H9 (cell line): ENCODE results near the gene RALBP1. TPM values are rescaled to one million over a fixed set of nuclear protein-coding genes. Genes with fewer than 3 reads are reported as not detected.

ENCODE experiments used
- DNase-seq: peaks from one replicate; pipeline ENCODE4 v3.0.0-alpha.2; 2017
- H2AFZ ChIP-seq: one replicate; pipeline ENCODE4 v1.6.1; 2013; ENCODE audit warnings: mild to moderate bottlenecking, low read length, control low read depth, moderate library complexity
- H2AK5ac ChIP-seq: 2 replicates; pipeline ENCODE4 v1.6.1; 2013; ENCODE audit warnings: low read length, control low read depth, mixed read lengths; ENCODE audit not compliant: insufficient read length
- H2BK120ac ChIP-seq: one replicate; pipeline ENCODE4 v1.6.1; 2013; ENCODE audit warnings: low read depth, mild to moderate bottlenecking, low read length, control low read depth, inconsistent platforms; ENCODE audit not compliant: poor library complexity, severe bottlenecking
- H2BK12ac ChIP-seq: 2 replicates; pipeline ENCODE4 v1.6.1; 2013; ENCODE audit warnings: low read length, control low read depth, mixed read lengths, low read depth; ENCODE audit not compliant: insufficient read length
- H2BK15ac ChIP-seq: 2 replicates; pipeline ENCODE4 v1.6.1; 2013; ENCODE audit warnings: low read depth, low read length, control low read depth
- H2BK20ac ChIP-seq: one replicate; pipeline ENCODE4 v1.6.1; 2013; ENCODE audit warnings: low read depth, mild to moderate bottlenecking, low read length, control low read depth, inconsistent platforms; ENCODE audit not compliant: poor library complexity, severe bottlenecking
- H2BK5ac ChIP-seq: 2 replicates; pipeline ENCODE4 v1.6.1; 2013; ENCODE audit warnings: low read length, control low read depth, mixed read lengths; ENCODE audit not compliant: insufficient read length
- H3K14ac ChIP-seq: 2 replicates; pipeline ENCODE4 v1.6.1; 2013; ENCODE audit warnings: low read length, control low read depth; ENCODE audit not compliant: insufficient read depth
- H3K18ac ChIP-seq: 2 replicates; pipeline ENCODE4 v1.6.1; 2013; ENCODE audit warnings: low read depth, mild to moderate bottlenecking, mixed read lengths, low read length, control low read depth; ENCODE audit not compliant: insufficient read length
- H3K23ac ChIP-seq: 2 replicates; pipeline ENCODE4 v1.6.1; 2013; ENCODE audit warnings: low read length, control low read depth, mixed read lengths, low read depth; ENCODE audit not compliant: insufficient read length
- H3K23me2 ChIP-seq: 2 replicates; pipeline ENCODE4 v1.6.1; 2013; ENCODE audit warnings: low read depth, mild to moderate bottlenecking, mixed read lengths, low read length, control low read depth; ENCODE audit not compliant: insufficient read length, poor library complexity, severe bottlenecking
- H3K27ac ChIP-seq: 2 replicates; pipeline ENCODE4 v1.5.1; 2013; ENCODE audit warnings: low read length, control low read depth, mixed read lengths, low read depth; ENCODE audit not compliant: insufficient read length
- H3K27me3 ChIP-seq: 2 replicates; pipeline ENCODE4 v1.6.1; 2013; ENCODE audit warnings: low read length, control low read depth, inconsistent platforms; ENCODE audit not compliant: insufficient read depth
- H3K4ac ChIP-seq: 2 replicates; pipeline ENCODE4 v1.6.1; 2013; ENCODE audit warnings: low read depth, mild to moderate bottlenecking, control low read depth, inconsistent platforms, low read length, moderate library complexity
- H3K4me1 ChIP-seq: 2 replicates; pipeline ENCODE4 v1.6.1; 2013; ENCODE audit warnings: low read length, control low read depth, inconsistent platforms; ENCODE audit not compliant: insufficient read depth
- H3K4me2 ChIP-seq: 2 replicates; pipeline ENCODE4 v1.6.1; 2013; ENCODE audit warnings: low read length, control low read depth, mixed read lengths; ENCODE audit not compliant: insufficient read length, insufficient read depth
- H3K56ac ChIP-seq: 2 replicates; pipeline ENCODE4 v1.6.1; 2013; ENCODE audit warnings: low read depth, mild to moderate bottlenecking, mixed read lengths, low read length, control low read depth; ENCODE audit not compliant: insufficient read length
- H3K79me1 ChIP-seq: 2 replicates; pipeline ENCODE4 v1.6.1; 2013; ENCODE audit warnings: low read depth, mild to moderate bottlenecking, moderate library complexity, low read length, control low read depth, inconsistent platforms; ENCODE audit not compliant: insufficient read depth, poor library complexity, severe bottlenecking
- H3K79me2 ChIP-seq: 2 replicates; pipeline ENCODE4 v1.6.1; 2013; ENCODE audit warnings: low read length, control low read depth, inconsistent platforms; ENCODE audit not compliant: insufficient read depth
- H3K9ac ChIP-seq: 2 replicates; pipeline ENCODE4 v1.6.1; 2013; ENCODE audit warnings: low read length, control low read depth, mixed read lengths; ENCODE audit not compliant: insufficient read length; ENCODE audit errors: extremely low read depth
- H3K9me3 ChIP-seq: one replicate; pipeline ENCODE4 v1.6.1; 2013; ENCODE audit warnings: low read depth, low read length, inconsistent platforms; ENCODE audit not compliant: control insufficient read depth
- H3T11ph ChIP-seq: one replicate; pipeline ENCODE4 v1.6.1; 2013; ENCODE audit warnings: mild to moderate bottlenecking, low read length, control low read depth, inconsistent platforms
- H4K20me1 ChIP-seq: one replicate; pipeline ENCODE4 v1.6.1; 2013; ENCODE audit not compliant: control insufficient read depth, insufficient read length, insufficient read depth
- H4K5ac ChIP-seq: 2 replicates; pipeline ENCODE4 v1.6.1; 2013; ENCODE audit warnings: low read depth, mild to moderate bottlenecking, mixed read lengths, low read length, control low read depth; ENCODE audit not compliant: insufficient read length
- H4K8ac ChIP-seq: replicated peaks from 2 replicates; pipeline ENCODE4 v1.6.1; 2013; ENCODE audit warnings: low read length, control low read depth, mixed read lengths, low read depth; ENCODE audit not compliant: insufficient read length
- H4K91ac ChIP-seq: 2 replicates; pipeline ENCODE4 v1.6.1; 2013; ENCODE audit warnings: low read depth, mild to moderate bottlenecking, moderate library complexity, mixed read lengths, low read length, control low read depth; ENCODE audit not compliant: insufficient read length
- H3K27ac Mint-ChIP-seq, 3 experiments: 2 replicates in 2 of 3; 3 replicates in 1 of 3; pipeline ENCODE4 v1.8.0; 2020 to 2021; ENCODE audit warnings: mixed read lengths in 3 of 3, mild to moderate bottlenecking in 1 of 3, moderate library complexity in 1 of 3
- H3K27me3 Mint-ChIP-seq: 2 replicates; pipeline ENCODE4 v1.8.0; 2021; ENCODE audit warnings: low read depth, mild to moderate bottlenecking, moderate library complexity, mixed read lengths
- H3K36me3 Mint-ChIP-seq, 3 experiments: 2 replicates in 2 of 3; 3 replicates in 1 of 3; pipeline ENCODE4 v1.8.0; 2020 to 2021; ENCODE audit warnings: low read depth in 3 of 3, mixed read lengths in 3 of 3; ENCODE audit not compliant: insufficient read depth in 1 of 3
- H3K4me1 Mint-ChIP-seq, 2 experiments: 2 replicates each; pipeline ENCODE4 v1.8.0; 2020; ENCODE audit warnings: mixed read lengths in 2 of 2
- H3K4me3 Mint-ChIP-seq, 2 experiments: 2 replicates in 1 of 2; 3 replicates in 1 of 2; pipeline ENCODE4 v1.8.0; 2020 to 2021; ENCODE audit warnings: mild to moderate bottlenecking in 2 of 2, mixed read lengths in 2 of 2, moderate library complexity in 1 of 2
- H3K9me3 Mint-ChIP-seq, 2 experiments: 2 replicates in 1 of 2; 3 replicates in 1 of 2; pipeline ENCODE4 v1.8.0; 2020; ENCODE audit warnings: mild to moderate bottlenecking in 2 of 2, mixed read lengths in 2 of 2, moderate library complexity in 1 of 2
- CTCF ChIP-seq: fragments of 200-600 bp; sonication (generic); conservative IDR thresholded peaks from 3 replicates; pipeline ENCODE4 v1.8.0; 2021; ENCODE audit warnings: antibody characterized with exemption, mild to moderate bottlenecking
- WGBS: extraction: QIAGEN DNeasy Blood & Tissue Kit; methylation state at CpG from one replicate; pipeline ENCODE4 v1.1.7; 2013; ENCODE audit warnings: missing lambda C conversion rate, low lambda C conversion rate, mixed read lengths; ENCODE audit not compliant: insufficient read length; ENCODE audit errors: extremely low coverage; 5-methylcytosine and 5-hydroxymethylcytosine counted together
- total RNA-seq: library from RNA; stranded (reverse); gene quantifications from 2 replicates; pipeline ENCODE4 v1.2.1, GENCODE V29; 2021

RALBP1 gene
- total RNA-seq, 1 experiment from 2014 or later: 51.0 TPM

- Histone ChIP-seq H3K14ac (no peak overlapping the region), H3K4ac (no peak overlapping the region), H3K79me1 (no peaks in the 10 kb centered on the region), H2BK5ac (no peak overlapping the region), H4K8ac (no peak overlapping the region), H4K91ac (no peak overlapping the region), H3K9me3 (no peaks in the 10 kb centered on the region), H3K27ac (no peak overlapping the region), H4K20me1 (no peaks in the 10 kb centered on the region), H3T11ph (no peak overlapping the region), H3K9ac (no peak overlapping the region), H3K79me2 (no peaks in the 10 kb centered on the region), H3K4me2 (no peak overlapping the region), H2AK5ac (no peak overlapping the region), H3K18ac (no peak overlapping the region), H3K27me3 (no peaks in the 10 kb centered on the region), H2AFZ (no peak overlapping the region), H2BK15ac (no peak overlapping the region), H4K5ac (no peak overlapping the region), H3K23me2 (no peaks in the 10 kb centered on the region), H2BK12ac (no peak overlapping the region), H3K4me1 (no peaks in the 10 kb centered on the region; the same call in 1 of the 2 replicates), H2BK20ac (no peak overlapping the region), H3K56ac (no peak overlapping the region), H2BK120ac (no peak overlapping the region), H3K23ac (no peak overlapping the region)
- Mint-ChIP-seq H3K4me3 (no peak overlapping the region), H3K27ac (no peak overlapping the region), H3K27me3 (no peaks in the 10 kb centered on the region), H3K36me3 (peaks cover 25 to 35% (median 29%) of the 10 kb centered on the region in 3 experiments; a peak in 6 of 7 replicates), H3K9me3 (no peaks in the 10 kb centered on the region), H3K4me1 (peaks cover 14% of the 10 kb centered on the region in 2 experiments)
- no CpG with 5 or more reads among the region's 6 CpGs for WGBS
- DNase-seq: no peak
- TF ChIP-seq CTCF: no peak
These were observed 62.4 kb downstream of the RALBP1 start for GRCh38 chr18:9537677-9538076.
